Astrocyte (in vitro differentiated cells and primary cell): ENCODE data around the gene PRR12. TPM values are rescaled to one million over a fixed set of nuclear protein-coding genes. Genes with fewer than 3 reads are reported as not detected.

Source experiments
- DNase-seq: peaks from one replicate; pipeline ENCODE4 v3.0.0-alpha.2; 2010; ENCODE audit warnings: low read depth
- FAIRE-seq: peaks from 2 replicates; lab custom pipeline; 2011; peaks lifted over from hg19 to GRCh38; lab: Jason Lieb, UNC
- H2AFZ ChIP-seq: 2 replicates; pipeline ENCODE4 v1.6.0; 2012; ENCODE audit warnings: low read depth, low read length, inconsistent platforms
- H3K27ac ChIP-seq: 2 replicates; pipeline ENCODE4 v1.5.1; 2011; ENCODE audit warnings: low read depth, low read length, inconsistent platforms
- H3K27me3 ChIP-seq: 2 replicates; pipeline ENCODE4 v1.6.0; 2011; ENCODE audit warnings: low read length, inconsistent platforms; ENCODE audit not compliant: insufficient read depth
- H3K36me3 ChIP-seq: 2 replicates; pipeline ENCODE4 v1.5.1; 2011; ENCODE audit warnings: low read length, inconsistent platforms; ENCODE audit not compliant: insufficient read depth
- H3K4me1 ChIP-seq: 2 replicates; pipeline ENCODE4 v1.5.1; 2011; ENCODE audit warnings: low read length, inconsistent platforms; ENCODE audit not compliant: insufficient read depth
- H3K4me2 ChIP-seq: 2 replicates; pipeline ENCODE4 v1.6.0; 2012; ENCODE audit warnings: low read length, inconsistent platforms
- H3K4me3 ChIP-seq: 2 replicates; pipeline ENCODE4 v1.5.1; 2011; ENCODE audit warnings: low read depth, mild to moderate bottlenecking, low read length, inconsistent platforms; ENCODE audit not compliant: insufficient read depth
- H3K79me2 ChIP-seq: 2 replicates; pipeline ENCODE4 v1.6.0; 2012; ENCODE audit warnings: mild to moderate bottlenecking, low read length, inconsistent platforms; ENCODE audit not compliant: insufficient read depth
- H3K9ac ChIP-seq: 2 replicates; pipeline ENCODE4 v1.6.0; 2012; ENCODE audit warnings: mild to moderate bottlenecking, low read length, inconsistent platforms
- H3K9me3 ChIP-seq: 2 replicates; pipeline ENCODE4 v1.5.1; 2012; ENCODE audit warnings: low read depth, mild to moderate bottlenecking, low read length, inconsistent platforms; ENCODE audit not compliant: insufficient read depth
- H4K20me1 ChIP-seq: 2 replicates; pipeline ENCODE4 v1.6.0; 2012; ENCODE audit warnings: low read length, inconsistent platforms; ENCODE audit not compliant: insufficient read depth
- H3K27ac Mint-ChIP-seq: one replicate; pipeline ENCODE4 v1.8.0; 2021; ENCODE audit warnings: mild to moderate bottlenecking, mixed read lengths; ENCODE audit not compliant: unreplicated experiment
- H3K27me3 Mint-ChIP-seq: one replicate; pipeline ENCODE4 v1.8.0; 2021; ENCODE audit warnings: low read depth, mixed read lengths; ENCODE audit not compliant: unreplicated experiment
- H3K36me3 Mint-ChIP-seq: one replicate; pipeline ENCODE4 v1.8.0; 2021; ENCODE audit warnings: low read depth, mixed read lengths; ENCODE audit not compliant: unreplicated experiment
- H3K4me1 Mint-ChIP-seq: one replicate; pipeline ENCODE4 v1.8.0; 2021; ENCODE audit warnings: low read depth, mixed read lengths; ENCODE audit not compliant: unreplicated experiment
- H3K4me3 Mint-ChIP-seq: one replicate; pipeline ENCODE4 v1.8.0; 2021; ENCODE audit warnings: mild to moderate bottlenecking, moderate library complexity, mixed read lengths; ENCODE audit not compliant: unreplicated experiment
- H3K9me3 Mint-ChIP-seq: one replicate; pipeline ENCODE4 v1.8.0; 2021; ENCODE audit warnings: mild to moderate bottlenecking, mixed read lengths; ENCODE audit not compliant: unreplicated experiment
- EZH2 ChIP-seq: IDR thresholded peaks from 2 replicates; pipeline ENCODE4 v1.6.1; 2012; ENCODE audit warnings: mild to moderate bottlenecking, low read length, inconsistent platforms; ENCODE audit not compliant: insufficient read depth
- total RNA-seq: library from RNA; stranded (reverse); gene quantifications from 2 replicates; pipeline ENCODE4 v1.2.1, GENCODE V29; 2021
- TF ChIP-seq, protein P1 (sequence below): IDR thresholded peaks from 2 replicates; pipeline ENCODE4 v1.5.1; 2011; ENCODE audit warnings: low read depth, mild to moderate bottlenecking, inconsistent platforms, low read length, moderate library complexity; ENCODE audit not compliant: insufficient read depth

Gene PRR12
- total RNA-seq, 1 donor from 2014 or later: 29.7 TPM

DNA sequence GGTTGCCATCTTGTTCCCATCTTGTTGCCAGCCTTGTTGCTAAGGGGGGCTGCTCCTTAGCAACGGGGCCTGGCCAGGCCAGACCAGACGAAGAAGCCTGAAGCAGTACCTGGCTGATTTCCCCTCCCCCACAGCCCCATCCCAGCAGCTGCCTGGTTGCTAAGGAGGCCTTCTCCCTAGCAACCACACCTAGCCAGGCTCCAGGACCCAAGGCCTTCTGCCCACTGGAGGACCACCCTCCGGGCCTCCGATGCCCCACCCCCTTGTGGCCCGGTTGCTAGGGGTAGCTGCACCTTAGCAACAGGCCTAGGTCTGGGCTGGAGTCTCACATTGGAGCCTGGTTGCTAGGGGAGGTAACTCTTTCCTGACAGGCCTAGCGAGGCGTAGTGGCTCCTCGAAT, 6.0 kb upstream of the PRR12 start:
- Mint-ChIP-seq H3K27me3 (no peaks in the 10 kb centered on the region), H3K9me3 (no peaks in the 10 kb centered on the region), H3K27ac (no peak overlapping the region), H3K4me1 (no peaks in the 10 kb centered on the region), H3K36me3 (no peaks in the 10 kb centered on the region), H3K4me3 (no peak overlapping the region)
- peaks cover 4% of the 10 kb centered on the region for H3K79me2 ChIP-seq
- no peak overlapping the region for H3K27ac ChIP-seq
- no peak overlapping the region for H3K4me3 ChIP-seq
- no peak overlapping the region for H2AFZ ChIP-seq
- no peaks in the 10 kb centered on the region for H3K36me3 ChIP-seq
- H3K27me3 ChIP-seq: no peaks in the 10 kb centered on the region
- no peaks in the 10 kb centered on the region for H3K4me1 ChIP-seq
- H3K9me3 ChIP-seq: no peaks in the 10 kb centered on the region
- peaks cover 1% of the 10 kb centered on the region for H4K20me1 ChIP-seq
- DNase-seq (no peak), FAIRE-seq (no peak)
- no peak overlapping the region for H3K4me2 ChIP-seq
- no peak overlapping the region for H3K9ac ChIP-seq
- TF ChIP-seq, protein P1, sequence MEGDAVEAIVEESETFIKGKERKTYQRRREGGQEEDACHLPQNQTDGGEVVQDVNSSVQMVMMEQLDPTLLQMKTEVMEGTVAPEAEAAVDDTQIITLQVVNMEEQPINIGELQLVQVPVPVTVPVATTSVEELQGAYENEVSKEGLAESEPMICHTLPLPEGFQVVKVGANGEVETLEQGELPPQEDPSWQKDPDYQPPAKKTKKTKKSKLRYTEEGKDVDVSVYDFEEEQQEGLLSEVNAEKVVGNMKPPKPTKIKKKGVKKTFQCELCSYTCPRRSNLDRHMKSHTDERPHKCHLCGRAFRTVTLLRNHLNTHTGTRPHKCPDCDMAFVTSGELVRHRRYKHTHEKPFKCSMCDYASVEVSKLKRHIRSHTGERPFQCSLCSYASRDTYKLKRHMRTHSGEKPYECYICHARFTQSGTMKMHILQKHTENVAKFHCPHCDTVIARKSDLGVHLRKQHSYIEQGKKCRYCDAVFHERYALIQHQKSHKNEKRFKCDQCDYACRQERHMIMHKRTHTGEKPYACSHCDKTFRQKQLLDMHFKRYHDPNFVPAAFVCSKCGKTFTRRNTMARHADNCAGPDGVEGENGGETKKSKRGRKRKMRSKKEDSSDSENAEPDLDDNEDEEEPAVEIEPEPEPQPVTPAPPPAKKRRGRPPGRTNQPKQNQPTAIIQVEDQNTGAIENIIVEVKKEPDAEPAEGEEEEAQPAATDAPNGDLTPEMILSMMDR: no peak
- TF ChIP-seq EZH2: no peak

DNA sequence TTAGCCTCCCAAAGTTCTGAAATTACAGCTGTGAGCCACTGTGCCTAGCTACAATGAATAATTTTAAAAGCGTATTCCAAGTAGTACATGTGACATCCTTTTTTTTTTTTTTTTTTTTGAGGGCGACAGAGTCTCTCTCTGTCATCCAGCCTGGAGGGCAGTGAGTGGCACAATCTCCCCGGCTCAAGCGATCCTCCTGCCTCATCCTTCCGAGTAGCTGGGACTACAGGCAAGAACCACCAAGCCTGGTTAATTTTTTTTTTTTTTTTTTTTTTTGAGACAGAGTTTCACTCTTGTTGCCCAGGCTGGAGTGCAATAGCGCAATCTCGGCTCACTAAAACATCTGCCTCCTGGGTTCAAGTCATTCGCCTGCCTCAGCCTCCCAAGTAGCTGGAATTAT, 3.8 kb upstream of the PRR12 start:
- Histone ChIP-seq H3K27me3 (no peaks in the 10 kb centered on the region), H3K4me1 (peaks cover 8% of the 10 kb centered on the region), H3K9me3 (no peaks in the 10 kb centered on the region), H3K4me3 (no peak overlapping the region), H3K27ac (no peak overlapping the region), H3K9ac (no peak overlapping the region), H3K36me3 (no peaks in the 10 kb centered on the region), H4K20me1 (peaks cover 2% of the 10 kb centered on the region), H3K4me2 (no peak overlapping the region), H2AFZ (no peak overlapping the region), H3K79me2 (peaks cover 8% of the 10 kb centered on the region)
- no peak for TF ChIP-seq EZH2
- TF ChIP-seq, protein P1: no peak
- H3K4me1 Mint-ChIP-seq: no peaks in the 10 kb centered on the region
- FAIRE-seq (no peak), DNase-seq (no peak)
- no peak overlapping the region for H3K4me3 Mint-ChIP-seq
- no peaks in the 10 kb centered on the region for H3K9me3 Mint-ChIP-seq
- no peak overlapping the region for H3K27ac Mint-ChIP-seq
- no peaks in the 10 kb centered on the region for H3K27me3 Mint-ChIP-seq
- H3K36me3 Mint-ChIP-seq: no peaks in the 10 kb centered on the region

DNA sequence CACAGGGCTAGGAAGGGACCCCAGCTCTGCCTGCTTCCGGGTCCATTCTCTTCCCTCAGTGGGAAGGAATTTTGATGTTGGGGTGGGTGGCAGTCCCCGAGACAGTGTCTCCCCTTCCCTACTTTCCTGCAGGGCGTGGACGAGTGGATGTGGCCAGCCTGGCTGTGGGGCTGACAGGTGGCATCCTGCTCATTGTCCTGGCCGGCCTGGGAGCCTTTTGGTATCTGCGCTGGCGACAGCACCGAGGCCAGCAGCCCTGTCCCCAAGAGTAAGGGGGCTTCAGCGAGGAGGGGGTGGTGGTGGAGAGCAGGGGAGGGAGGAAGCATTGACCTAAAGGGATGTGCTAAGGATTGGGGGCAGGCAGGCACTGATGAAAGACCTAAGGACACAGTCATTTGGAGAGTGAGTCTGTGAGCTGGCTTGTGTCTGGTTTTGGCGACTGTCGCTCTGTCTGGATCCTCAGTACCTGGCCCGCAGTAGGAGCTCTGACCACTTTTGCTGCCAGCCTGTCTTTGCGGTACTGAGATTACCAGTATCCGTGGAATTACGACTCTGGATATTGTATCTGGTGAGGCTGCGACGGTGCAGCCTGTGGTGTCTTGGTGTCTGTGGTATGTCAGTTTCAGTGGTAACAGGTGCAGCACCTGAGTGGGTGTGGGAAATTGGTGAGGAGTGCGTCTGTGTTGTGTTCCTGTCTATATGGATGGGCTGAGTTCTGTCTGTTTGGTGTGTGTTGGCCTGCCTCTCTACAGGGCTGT, 2.4 kb upstream of the PRR12 start:
- no peak overlapping the region for H3K9ac ChIP-seq
- TF ChIP-seq, protein P1: no peak
- no peak for TF ChIP-seq EZH2
- no peak overlapping the region for H3K27ac ChIP-seq

More for the DNA sequence above, 2.4 kb upstream of the PRR12 start:
- no peaks in the 10 kb centered on the region for H3K9me3 Mint-ChIP-seq
- no peak overlapping the region for H3K27ac Mint-ChIP-seq
- Histone ChIP-seq H3K36me3 (peaks cover 1% of the 10 kb centered on the region), H4K20me1 (peaks cover 13% of the 10 kb centered on the region), H3K4me3 (no peak overlapping the region), H3K4me1 (peaks cover 15% of the 10 kb centered on the region), H2AFZ (no peak overlapping the region), H3K27me3 (no peaks in the 10 kb centered on the region), H3K9me3 (no peaks in the 10 kb centered on the region), H3K4me2 (no peak overlapping the region), H3K79me2 (peaks cover 21% of the 10 kb centered on the region)
- DNase-seq (no peak), FAIRE-seq (no peak)
- H3K27me3 Mint-ChIP-seq: no peaks in the 10 kb centered on the region
- H3K4me1 Mint-ChIP-seq: no peaks in the 10 kb centered on the region
- H3K36me3 Mint-ChIP-seq: no peaks in the 10 kb centered on the region
- no peak overlapping the region for H3K4me3 Mint-ChIP-seq
